Cardiac muscle cell (in vitro differentiated cells and primary cell): ENCODE measurements around the gene POU3F3. TPM values are rescaled to one million over a fixed set of nuclear protein-coding genes. Genes with fewer than 3 reads are reported as not detected.
A peak's percentile ranks its signal among the peaks of the same experiment; 100 is the strongest.

Experiments
- DNase-seq, 2 donors: peaks; one replicate each; pipeline versions ENCODE4 v3.0.0 to v3.0.0-alpha.2; 2010 to 2017; ENCODE audit warnings: low read depth in 1 of 2, low spot score in 1 of 2
- H3K27ac ChIP-seq: fragments of 200-600 bp; sonication (generic); 2 replicates; pipeline ENCODE4 v1.5.1; 2016
- H3K27me3 ChIP-seq: fragments of 200-600 bp; sonication (generic); 2 replicates; pipeline ENCODE4 v1.6.0; 2016; ENCODE audit warnings: control low read depth
- H3K36me3 ChIP-seq: fragments of 200-600 bp; sonication (generic); 2 replicates; pipeline ENCODE4 v1.5.1; 2016; ENCODE audit warnings: control low read depth
- H3K4me1 ChIP-seq: fragments of 200-600 bp; sonication (generic); 2 replicates; pipeline ENCODE4 v1.8.1; 2017; ENCODE audit warnings: low read depth, mild to moderate bottlenecking, mixed run types
- H3K4me3 ChIP-seq: fragments of 200-600 bp; sonication (generic); 2 replicates; pipeline ENCODE4 v1.5.1; 2016; ENCODE audit warnings: mild to moderate bottlenecking
- H3K9me3 ChIP-seq: fragments of 200-600 bp; sonication (generic); 2 replicates; pipeline ENCODE4 v1.5.1; 2017; ENCODE audit warnings: low read depth, mild to moderate bottlenecking, control low read depth
- polyA plus RNA-seq: library from polyadenylated mRNA; unstranded; fragments of >200 nt; fragmentation: Nextera tagmentation; extraction: Ambion mirVana; gene quantifications from 2 replicates; pipeline ENCODE4 v1.2.1, GENCODE V29; 2016
- total RNA-seq: library from RNA; depleted of rRNA; stranded (reverse); fragments of >200 nt; gene quantifications from 2 replicates; pipeline ENCODE4 v1.2.3, GENCODE V29; 2016
- TF ChIP-seq, protein P1 (sequence below): IDR thresholded peaks from 2 replicates; pipeline ENCODE4 v1.5.1; 2012; ENCODE audit warnings: low read depth, mild to moderate bottlenecking, low read length

Gene POU3F3
- total and polyA plus RNA-seq, 2 experiments from 2014 or later, result not detected

DNA sequence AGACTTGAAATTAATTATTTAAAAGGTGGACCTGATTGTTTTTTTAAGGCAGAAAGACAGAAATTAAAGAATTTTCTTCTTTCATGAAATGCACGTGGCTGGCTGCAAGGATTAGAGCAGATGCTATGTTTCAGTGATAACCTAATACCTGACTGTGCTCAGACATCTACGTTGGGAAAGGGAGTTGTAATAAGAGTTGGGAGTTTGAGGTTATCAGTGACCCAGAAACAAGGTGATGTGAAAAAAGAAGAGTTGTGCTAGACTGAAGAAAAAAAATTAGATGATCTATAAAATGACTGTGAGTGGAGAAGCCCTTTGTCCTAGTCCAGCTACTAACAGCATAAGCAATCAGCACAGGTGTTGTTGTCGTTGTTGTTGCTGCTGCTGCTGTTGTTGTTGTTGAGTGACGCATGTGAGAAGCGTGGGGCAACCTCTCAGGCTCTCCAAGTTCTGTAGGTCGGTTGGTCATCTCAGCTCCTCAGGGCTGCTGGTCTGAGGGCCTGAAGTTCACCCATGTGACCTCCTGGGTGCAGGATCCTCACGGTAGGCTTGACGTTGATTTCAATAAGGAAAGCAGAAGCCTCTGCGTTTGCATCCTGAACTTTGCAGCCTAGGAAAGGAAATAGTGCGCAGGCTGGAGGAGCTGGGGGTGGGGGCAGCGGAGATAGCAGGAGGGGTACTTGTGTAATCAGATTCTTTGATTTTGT is 7.6 kb downstream of the POU3F3 start:
- no peak for DNase-seq
- no peak overlapping the region for H3K27ac ChIP-seq
- TF ChIP-seq, protein P1, sequence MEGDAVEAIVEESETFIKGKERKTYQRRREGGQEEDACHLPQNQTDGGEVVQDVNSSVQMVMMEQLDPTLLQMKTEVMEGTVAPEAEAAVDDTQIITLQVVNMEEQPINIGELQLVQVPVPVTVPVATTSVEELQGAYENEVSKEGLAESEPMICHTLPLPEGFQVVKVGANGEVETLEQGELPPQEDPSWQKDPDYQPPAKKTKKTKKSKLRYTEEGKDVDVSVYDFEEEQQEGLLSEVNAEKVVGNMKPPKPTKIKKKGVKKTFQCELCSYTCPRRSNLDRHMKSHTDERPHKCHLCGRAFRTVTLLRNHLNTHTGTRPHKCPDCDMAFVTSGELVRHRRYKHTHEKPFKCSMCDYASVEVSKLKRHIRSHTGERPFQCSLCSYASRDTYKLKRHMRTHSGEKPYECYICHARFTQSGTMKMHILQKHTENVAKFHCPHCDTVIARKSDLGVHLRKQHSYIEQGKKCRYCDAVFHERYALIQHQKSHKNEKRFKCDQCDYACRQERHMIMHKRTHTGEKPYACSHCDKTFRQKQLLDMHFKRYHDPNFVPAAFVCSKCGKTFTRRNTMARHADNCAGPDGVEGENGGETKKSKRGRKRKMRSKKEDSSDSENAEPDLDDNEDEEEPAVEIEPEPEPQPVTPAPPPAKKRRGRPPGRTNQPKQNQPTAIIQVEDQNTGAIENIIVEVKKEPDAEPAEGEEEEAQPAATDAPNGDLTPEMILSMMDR, result no peak
- H3K4me3 ChIP-seq, result no peak overlapping the region
- no peaks in the 10 kb centered on the region for H3K36me3 ChIP-seq
- H3K9me3 ChIP-seq, result no peaks in the 10 kb centered on the region
- peaks cover 100% of the 10 kb centered on the region for H3K27me3 ChIP-seq
- H3K4me1 ChIP-seq, result no peaks in the 10 kb centered on the region

DNA sequence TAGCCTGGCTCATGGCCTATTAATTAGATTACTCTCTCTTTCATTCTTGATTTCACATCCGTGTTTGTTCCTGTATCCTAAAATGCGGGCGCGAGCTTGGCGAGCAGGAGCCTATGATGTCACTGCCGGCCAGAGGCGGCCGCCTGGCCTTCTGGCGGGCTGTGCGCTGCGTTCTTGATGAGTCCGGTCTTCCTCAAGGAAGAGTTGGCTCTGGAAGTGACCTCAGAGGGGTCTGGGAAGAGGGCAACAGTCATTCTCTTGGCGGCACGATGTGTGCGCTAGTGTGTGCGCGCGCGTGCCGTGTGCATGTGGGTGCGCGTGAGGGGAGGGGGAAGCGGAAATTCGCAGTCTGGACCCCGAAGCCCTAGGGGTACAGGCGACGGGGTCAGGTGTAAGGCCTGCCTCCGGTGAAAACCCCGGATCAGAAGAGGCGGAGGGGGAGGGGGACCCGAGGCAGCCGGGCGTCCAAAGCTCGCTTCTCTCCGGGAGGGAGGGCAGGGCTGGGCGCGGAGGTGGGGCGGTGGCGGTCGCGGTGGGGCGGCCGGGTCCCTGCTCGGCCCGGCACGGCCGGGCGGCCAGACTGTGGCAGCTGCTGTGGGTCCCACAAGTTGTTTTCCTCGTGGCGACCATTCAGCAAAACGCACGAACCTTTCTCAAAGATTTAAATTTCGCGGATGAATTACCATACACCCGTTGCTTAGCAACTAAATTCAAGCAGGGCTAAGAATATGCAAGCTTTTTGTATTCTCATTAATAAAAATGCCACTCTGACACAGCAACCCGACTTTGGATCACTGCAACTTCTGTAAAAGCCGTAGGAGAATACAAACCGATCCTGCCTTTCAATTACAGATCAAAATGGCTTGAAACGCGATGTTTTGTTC is 8.4 kb downstream of the POU3F3 start:
- Histone ChIP-seq H3K4me3 (peak overlapping the region; percentile 13), H3K27me3 (peaks cover 100% of the 10 kb centered on the region), H3K27ac (no peak overlapping the region), H3K4me1 (no peaks in the 10 kb centered on the region), H3K9me3 (no peaks in the 10 kb centered on the region), H3K36me3 (no peaks in the 10 kb centered on the region)
- DNase-seq, result peak in 1 of 2 donors; percentile 44
- TF ChIP-seq, protein P1, result no peak

DNA sequence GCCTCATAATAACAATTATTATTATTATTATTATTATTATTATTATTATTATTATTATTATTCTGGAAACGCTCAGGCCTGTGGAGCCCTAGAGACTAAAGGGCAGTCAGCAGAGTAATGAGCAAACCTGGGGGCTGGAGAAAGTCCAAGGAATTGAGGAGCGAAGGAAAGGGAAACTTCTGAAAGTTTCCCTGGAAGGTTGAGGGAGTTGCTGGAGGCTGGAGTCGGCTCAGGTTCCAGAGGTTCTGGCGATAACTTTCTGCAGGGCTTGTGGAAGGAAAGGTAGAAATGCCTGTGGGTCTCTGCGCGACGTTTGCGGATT is 9.2 kb downstream of the POU3F3 start:
- Histone ChIP-seq H3K27me3 (peaks cover 100% of the 10 kb centered on the region), H3K9me3 (no peaks in the 10 kb centered on the region), H3K36me3 (no peaks in the 10 kb centered on the region), H3K4me1 (no peaks in the 10 kb centered on the region), H3K4me3 (no peak overlapping the region), H3K27ac (no peak overlapping the region)
- no peak for DNase-seq
- TF ChIP-seq, protein P1, result no peak

DNA sequence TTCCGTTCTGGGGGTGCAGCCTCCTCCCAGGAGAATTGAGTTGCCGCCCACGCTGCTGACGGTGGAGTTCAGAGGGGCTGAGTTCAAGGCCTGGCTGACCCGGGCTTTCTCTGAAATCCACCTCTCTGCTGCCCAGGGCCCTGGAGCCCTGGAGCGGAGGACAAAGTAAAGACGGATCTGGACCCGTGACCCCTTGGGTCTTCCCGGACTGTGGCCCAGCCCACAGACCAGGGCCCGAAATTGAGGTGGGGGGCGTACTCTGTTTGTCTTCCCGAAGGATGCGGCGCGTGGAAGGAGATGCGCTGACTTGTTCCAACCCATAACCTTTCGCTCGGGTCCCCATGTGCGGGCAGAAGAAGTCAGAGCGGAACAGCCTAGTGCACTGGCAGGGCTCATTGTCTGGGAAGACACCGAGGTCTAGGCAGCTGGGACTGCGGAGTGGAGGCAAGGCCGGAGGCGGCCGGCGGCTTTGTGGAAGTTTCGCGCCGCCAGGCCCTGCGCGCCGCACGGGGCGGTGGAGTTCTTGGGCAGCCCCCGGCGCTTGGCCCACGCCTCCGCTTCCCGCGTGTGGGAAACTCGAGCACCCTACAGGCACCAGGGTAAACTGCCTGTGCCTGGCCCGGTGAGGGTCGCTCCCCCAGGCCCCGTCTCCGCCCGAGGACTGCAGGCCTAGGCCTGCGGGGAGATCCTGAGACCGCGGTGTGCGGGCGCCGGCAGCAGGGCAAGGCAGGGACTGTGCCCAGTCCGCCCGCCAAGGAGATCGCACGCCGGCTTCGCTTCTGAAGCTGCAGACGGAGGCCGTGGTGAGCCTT is 9.8 kb downstream of the POU3F3 start:
- H3K27me3 ChIP-seq, result peaks cover 100% of the 10 kb centered on the region
- H3K36me3 ChIP-seq, result no peaks in the 10 kb centered on the region
- TF ChIP-seq, protein P1, result no peak
- H3K4me1 ChIP-seq, result no peaks in the 10 kb centered on the region
- no peaks in the 10 kb centered on the region for H3K9me3 ChIP-seq
- no peak overlapping the region for H3K27ac ChIP-seq
- no peak overlapping the region for H3K4me3 ChIP-seq
- no peak for DNase-seq

DNA sequence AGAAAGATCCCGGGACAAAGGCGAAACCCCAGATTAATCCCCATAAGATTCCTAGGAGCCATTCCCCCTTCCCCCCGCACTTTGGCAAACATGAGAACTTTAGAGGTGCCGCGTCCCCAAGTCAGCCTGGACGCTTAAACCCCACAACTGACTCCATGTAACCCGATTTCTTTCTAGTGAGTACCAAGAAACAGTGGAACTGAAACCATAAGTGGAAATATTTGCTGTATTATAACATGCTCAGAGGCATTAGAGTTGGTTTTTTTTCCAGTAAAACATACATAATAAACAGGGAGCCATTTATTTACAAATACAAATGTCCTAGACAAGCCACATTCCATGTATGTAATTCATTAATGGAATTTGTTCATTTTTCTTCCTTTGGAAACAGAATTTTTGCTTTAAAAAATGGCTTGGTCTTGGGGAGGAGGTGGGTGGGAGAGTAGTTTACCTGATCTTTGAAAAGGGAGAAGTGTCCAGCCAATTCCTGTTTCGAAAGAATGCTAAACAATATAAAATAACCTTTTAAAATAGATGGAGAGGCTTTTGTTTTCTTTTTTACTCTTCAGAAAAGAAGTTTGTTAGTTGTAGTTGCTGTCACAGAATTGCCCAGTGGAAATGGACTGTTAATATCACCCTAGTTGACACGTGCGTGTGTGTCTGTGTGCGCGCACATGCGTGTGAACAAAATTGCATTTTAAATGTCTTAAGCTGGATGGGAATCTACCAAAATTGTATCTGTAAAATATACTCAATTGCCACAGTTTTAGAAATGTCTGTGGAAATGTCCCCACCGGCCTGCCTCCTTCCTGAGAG is 10.6 kb downstream of the POU3F3 start:
- TF ChIP-seq, protein P1, result no peak
- H3K4me3 ChIP-seq, result no peak overlapping the region
- peaks cover 100% of the 10 kb centered on the region for H3K27me3 ChIP-seq
- no peaks in the 10 kb centered on the region for H3K9me3 ChIP-seq
- H3K27ac ChIP-seq, result no peak overlapping the region
- no peaks in the 10 kb centered on the region for H3K36me3 ChIP-seq
- no peak for DNase-seq
- no peaks in the 10 kb centered on the region for H3K4me1 ChIP-seq
